ENCODE measurements around the gene TYROBP.

The TYROBP gene

GRCh38 chr19:35890113-35890650 lies 17.9 kb downstream of the TYROBP start:
- no peak for TF ChIP-seq CTCF (conservative IDR thresholded peaks at IDR 0.05; ENCODE audit: low read length)
- H3K4me3 ChIP-seq (ENCODE audit: low read length), result no peak overlapping the region
- DNase-seq (ENCODE audit: low read depth), result no peak

- TF ChIP-seq CTCF (conservative IDR thresholded peaks at IDR 0.05; ENCODE audit: low read length), result no peak
- no peak overlapping the region for H3K4me3 ChIP-seq (ENCODE audit: low read length)
- no peak for DNase-seq (ENCODE audit: low read depth)
Measured at GRCh38 chr19:35889370-35890112, 18.6 kb downstream of the TYROBP start.

- no peak for TF ChIP-seq CTCF (conservative IDR thresholded peaks at IDR 0.05; ENCODE audit: low read length)
- DNase-seq (ENCODE audit: low read depth), result no peak
- H3K4me3 ChIP-seq (ENCODE audit: low read length), result no peak overlapping the region
Measured at GRCh38 chr19:35888398-35888797, 19.7 kb downstream of the TYROBP start.

- DNase-seq (ENCODE audit: low read depth), result no peak
- TF ChIP-seq CTCF (conservative IDR thresholded peaks at IDR 0.05; ENCODE audit: low read length), result no peak
- no peak overlapping the region for H3K4me3 ChIP-seq (ENCODE audit: low read length)
Measured at GRCh38 chr19:35887197-35887596, 20.9 kb downstream of the TYROBP start.

- DNase-seq (ENCODE audit: low read depth), result no peak
- TF ChIP-seq CTCF (conservative IDR thresholded peaks at IDR 0.05; ENCODE audit: low read length), result no peak
- H3K4me3 ChIP-seq (ENCODE audit: low read length), result no peak overlapping the region
Measured at GRCh38 chr19:35885904-35886303, 22.2 kb downstream of the TYROBP start.

GRCh38 chr19:35885225-35885738 lies 22.8 kb downstream of the TYROBP start:
- no peak for DNase-seq (ENCODE audit: low read depth)
- H3K4me3 ChIP-seq (ENCODE audit: low read length), result no peak overlapping the region
- no peak for TF ChIP-seq CTCF (conservative IDR thresholded peaks at IDR 0.05; ENCODE audit: low read length)

- no peak for TF ChIP-seq CTCF (conservative IDR thresholded peaks at IDR 0.05; ENCODE audit: low read length)
Measured at GRCh38 chr19:35883882-35884281, 24.2 kb downstream of the TYROBP start.

More at GRCh38 chr19:35883882-35884281, 24.2 kb downstream of the TYROBP start:
- no peak for DNase-seq (ENCODE audit: low read depth)
- no peak overlapping the region for H3K4me3 ChIP-seq (ENCODE audit: low read length)

Data from AG10803 (cell line).